AG10803 (cell line): ENCODE data around the gene TAF10.

Experiments used
- DNase-seq: peaks from one replicate; pipeline ENCODE4 v3.0.0; 2010; ENCODE audit warnings: low read depth
- H3K4me3 ChIP-seq: 2 replicates; pipeline ENCODE4 v1.5.1; 2011; ENCODE audit warnings: mild to moderate bottlenecking, low read length, control low read depth
- CTCF ChIP-seq: conservative IDR thresholded peaks from 2 replicates; pipeline ENCODE4 v1.5.1; 2011; ENCODE audit warnings: mild to moderate bottlenecking, low read length, control low read depth, inconsistent platforms

The TAF10 gene

GRCh38 chr11:6608011-6608410 is 4.0 kb downstream of the TAF10 start:
- no peak for TF ChIP-seq CTCF
- DNase-seq, result no peak
- no peak overlapping the region for H3K4me3 ChIP-seq

- DNase-seq, result peak; percentile 48
- peak overlapping the region; percentile 8; the same call in 1 of the 2 replicates for H3K4me3 ChIP-seq
- TF ChIP-seq CTCF, result no peak
Observed at GRCh38 chr11:6607190-6607795, 4.7 kb downstream of the TAF10 start.

- TF ChIP-seq CTCF, result no peak
- DNase-seq, result peak; percentile 92
- peak overlapping the region; percentile 46 for H3K4me3 ChIP-seq
Observed at GRCh38 chr11:6606471-6607189, 5.4 kb downstream of the TAF10 start.

- no peak for TF ChIP-seq CTCF
- H3K4me3 ChIP-seq, result peak overlapping the region; percentile 99
- no peak for DNase-seq
Observed at GRCh38 chr11:6604790-6605189, 7.2 kb downstream of the TAF10 start.

- peak; percentile 39 for TF ChIP-seq CTCF
- DNase-seq, result peak; percentile 68
- peak overlapping the region; percentile 99 for H3K4me3 ChIP-seq
Observed at GRCh38 chr11:6604081-6604626, 7.9 kb downstream of the TAF10 start.

- H3K4me3 ChIP-seq, result peak within 1 kb of the TSS; percentile 99
- TF ChIP-seq CTCF, result peak; percentile 18; the same call in 1 of the 2 replicates
- DNase-seq, result peak; percentile 87
Observed at GRCh38 chr11:6603287-6604080, 8.5 kb downstream of the TAF10 start, which contains the start of the genes ILK and RRP8. Gene ILK (plus strand): TSS chr11:6603774. CDS start chr11:6604272, 498 bp downstream. Gene RRP8 (minus strand): TSS chr11:6603616. CDS start chr11:6603502, 114 bp downstream.
